GM21529 (cell line): ENCODE data around the gene SUCNR1.

Source experiments
- ATAC-seq: cut with Tn5 transposase; IDR thresholded peaks from one replicate; pipeline ENCODE4 v1.9.1; 2021; ENCODE audit not compliant: unreplicated experiment

Gene SUCNR1

DNA sequence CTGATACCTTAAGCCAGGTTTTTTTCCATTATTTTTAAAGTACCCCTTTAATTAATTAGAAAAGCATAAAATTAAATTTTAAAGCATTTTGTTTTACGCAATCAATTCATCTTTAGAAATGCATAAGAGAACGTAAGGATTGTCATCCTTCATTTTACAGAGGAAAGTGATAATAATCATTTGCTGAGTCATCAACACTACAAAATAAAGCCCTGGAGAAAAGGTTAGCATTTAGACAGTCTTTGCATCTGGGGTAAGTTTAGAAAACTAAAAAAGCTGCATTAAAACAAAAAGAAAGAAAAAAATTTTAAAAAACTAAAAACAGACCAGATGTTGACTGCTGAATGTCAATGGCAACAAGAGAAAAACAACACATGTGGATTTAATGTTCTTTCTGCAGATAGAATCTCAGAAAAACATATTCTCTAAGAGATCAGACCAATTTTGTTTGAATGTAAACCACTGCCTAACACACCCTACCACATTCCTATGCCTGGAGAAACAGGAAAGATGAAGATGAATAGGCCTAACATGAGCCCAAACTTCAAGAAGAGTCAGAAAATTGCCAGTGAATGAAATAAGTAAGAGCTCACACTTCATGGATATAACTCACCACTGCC lies 59.9 kb downstream of the SUCNR1 start:
- no peak for ATAC-seq
